GM12891 (cell line): ENCODE results near the gene KHDRBS1.

Source experiments
- PAX5 ChIP-seq: IDR thresholded peaks from 2 replicates; pipeline ENCODE4 v1.6.1; 2011; ENCODE audit warnings: low read length, moderate library complexity, mild to moderate bottlenecking; ENCODE audit not compliant: insufficient read depth, severe bottlenecking
- POLR2A ChIP-seq: IDR thresholded peaks from 2 replicates; pipeline ENCODE4 v1.6.1; 2011; ENCODE audit warnings: low read depth, low read length, control low read depth
- POLR2AphosphoS5 ChIP-seq: IDR thresholded peaks from 2 replicates; pipeline ENCODE4 v1.6.1; 2011; ENCODE audit warnings: low read depth, low read length, control low read depth
- POU2F2 ChIP-seq: IDR thresholded peaks from 2 replicates; pipeline ENCODE4 v1.6.1; 2011; ENCODE audit warnings: low read depth, mild to moderate bottlenecking, control low read depth, low read length, moderate library complexity
- SPI1 ChIP-seq: IDR thresholded peaks from 2 replicates; pipeline ENCODE4 v1.6.1; 2011; ENCODE audit warnings: low read depth, low read length, control low read depth
- TAF1 ChIP-seq: IDR thresholded peaks from 2 replicates; pipeline ENCODE4 v1.6.1; 2011; ENCODE audit warnings: low read depth, low read length, control low read depth

- TF ChIP-seq TAF1 (no peak), POLR2AphosphoS5 (no peak), PAX5 (no peak), POLR2A (no peak), POU2F2 (no peak), SPI1 (no peak)
Observed at GRCh38 chr1:31970873-31971272, 42.8 kb upstream of the KHDRBS1 start.
